Loucy (cell line): ENCODE results near the gene MYH14.

ENCODE experiments used
- H2AFZ ChIP-seq: fragments of 200-600 bp; sonication (generic); 2 replicates; pipeline ENCODE4 v1.6.0; 2016; ENCODE audit warnings: antibody characterized with exemption, mild to moderate bottlenecking, low read length, moderate library complexity
- H3F3A ChIP-seq: fragments of 200-600 bp; 2 replicates; pipeline ENCODE4 v1.6.0; 2016; ENCODE audit warnings: antibody characterized with exemption, low read depth, mild to moderate bottlenecking
- H3K27me3 ChIP-seq: fragments of 200-600 bp; sonication (generic); 2 replicates; pipeline ENCODE4 v1.6.1; 2014; ENCODE audit warnings: low read length, mild to moderate bottlenecking; ENCODE audit not compliant: insufficient read depth, poor library complexity, severe bottlenecking
- H3K36me3 ChIP-seq: fragments of 200-600 bp; sonication (generic); 2 replicates; pipeline ENCODE4 v1.6.1; 2016; ENCODE audit warnings: low read length; ENCODE audit not compliant: insufficient read depth
- H3K4me1 ChIP-seq: fragments of 200-600 bp; sonication (generic); 2 replicates; pipeline ENCODE4 v1.5.1; 2014; ENCODE audit warnings: low read length, mild to moderate bottlenecking; ENCODE audit not compliant: insufficient read depth, poor library complexity, severe bottlenecking
- H3K4me2 ChIP-seq: fragments of 200-600 bp; sonication (generic); 2 replicates; pipeline ENCODE4 v1.6.0; 2014; ENCODE audit warnings: antibody characterized with exemption, low read length, low read depth, mild to moderate bottlenecking; ENCODE audit not compliant: poor library complexity, severe bottlenecking
- H3K4me3 ChIP-seq: fragments of 200-600 bp; sonication (generic); 2 replicates; pipeline ENCODE4 v1.5.1; 2014; ENCODE audit warnings: low read length, mild to moderate bottlenecking, mixed read lengths; ENCODE audit not compliant: poor library complexity, severe bottlenecking
- H3K79me2 ChIP-seq: fragments of 200-600 bp; sonication (generic); 2 replicates; pipeline ENCODE4 v1.6.1; 2014; ENCODE audit warnings: low read length; ENCODE audit not compliant: insufficient read depth
- H3K9ac ChIP-seq: fragments of 200-600 bp; sonication (generic); 2 replicates; pipeline ENCODE4 v1.6.0; 2014; ENCODE audit warnings: mild to moderate bottlenecking, low read depth, low read length, moderate library complexity; ENCODE audit not compliant: poor library complexity, severe bottlenecking
- H3K9me2 ChIP-seq: fragments of 200-600 bp; sonication (generic); replicated peaks from 2 replicates; pipeline ENCODE4 v1.6.1; 2016; ENCODE audit warnings: low read depth, low read length, mixed read lengths
- H3K9me3 ChIP-seq: fragments of 200-600 bp; sonication (generic); 2 replicates; pipeline ENCODE4 v1.6.1; 2014; ENCODE audit warnings: mild to moderate bottlenecking, antibody characterized with exemption, low read length, low read depth; ENCODE audit not compliant: insufficient read depth
- H4K20me1 ChIP-seq: fragments of 200-600 bp; sonication (generic); 2 replicates; pipeline ENCODE4 v1.6.0; 2014; ENCODE audit warnings: antibody characterized with exemption, low read length, mild to moderate bottlenecking; ENCODE audit not compliant: insufficient read depth, poor library complexity, severe bottlenecking
- CTCF ChIP-seq: fragments of 200-600 bp; sonication (generic); conservative IDR thresholded peaks from 2 replicates; pipeline ENCODE4 v1.5.1; 2014; ENCODE audit warnings: mild to moderate bottlenecking, antibody characterized with exemption, low read length
- EZH2phosphoT487 ChIP-seq: fragments of 200-600 bp; IDR thresholded peaks from 2 replicates; pipeline ENCODE4 v1.6.1; 2018; ENCODE audit warnings: antibody characterized with exemption, mild to moderate bottlenecking, moderate library complexity, borderline replicate concordance

MYH14 gene

DNA sequence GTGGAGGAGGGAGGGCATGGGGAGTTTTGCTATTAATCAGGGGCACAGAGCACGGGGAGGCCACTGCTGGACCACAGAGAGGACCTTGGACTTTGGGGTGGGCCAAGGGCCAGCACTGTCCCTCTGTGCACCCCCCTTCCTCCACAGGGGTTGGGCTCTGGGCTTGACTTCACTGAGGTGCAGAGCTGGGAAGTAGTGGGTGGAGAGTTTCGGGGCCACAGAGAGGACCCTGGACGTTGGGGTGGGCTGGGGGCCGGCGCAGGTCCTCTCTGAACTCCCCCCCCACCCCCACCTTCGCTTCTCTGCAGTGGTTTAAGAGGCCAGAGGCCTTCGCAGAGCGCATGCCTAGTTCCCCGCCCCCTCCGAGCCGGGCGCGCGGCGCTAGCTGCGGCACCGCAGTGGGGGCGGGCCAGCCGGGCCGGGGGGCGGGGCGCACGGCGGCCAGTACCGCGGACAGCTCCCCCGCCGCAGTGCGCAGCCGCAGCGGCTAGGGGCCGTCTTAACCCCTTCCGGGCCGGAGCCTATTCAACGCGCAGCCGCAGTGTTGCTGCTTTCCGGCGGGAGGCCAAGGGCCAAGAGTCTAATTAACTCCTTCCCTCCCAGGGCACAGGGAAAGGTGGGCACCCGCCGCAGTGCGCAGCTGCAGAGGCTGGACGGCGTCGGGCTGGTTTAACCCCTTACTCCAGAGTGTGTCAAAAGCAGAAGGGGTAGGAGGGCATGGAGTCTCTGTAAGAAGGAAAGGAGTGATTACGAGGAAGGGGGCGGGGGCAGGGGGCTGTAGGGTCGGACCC lies 122.1 kb downstream of the MYH14 start:
- Histone ChIP-seq H3K4me2 (no peak overlapping the region), H3K36me3 (no peaks in the 10 kb centered on the region), H3K4me3 (no peak overlapping the region), H3K9ac (no peak overlapping the region), H2AFZ (no peak overlapping the region), H4K20me1 (no peaks in the 10 kb centered on the region), H3K9me3 (no peaks in the 10 kb centered on the region), H3K9me2 (no peaks in the 10 kb centered on the region), H3K79me2 (no peaks in the 10 kb centered on the region), H3K4me1 (no peaks in the 10 kb centered on the region), H3K27me3 (no peaks in the 10 kb centered on the region), H3F3A (no peaks in the 10 kb centered on the region)
- no peak for TF ChIP-seq CTCF
- no peak for TF ChIP-seq EZH2phosphoT487

GRCh38 chr19:50326101-50326664 lies 122.8 kb downstream of the MYH14 start:
- H3K9me3 ChIP-seq, result no peaks in the 10 kb centered on the region
- H3K9me2 ChIP-seq, result no peaks in the 10 kb centered on the region
- H3F3A ChIP-seq, result no peaks in the 10 kb centered on the region
- H3K4me3 ChIP-seq, result no peak overlapping the region
- H3K9ac ChIP-seq, result no peak overlapping the region
- H3K79me2 ChIP-seq, result no peaks in the 10 kb centered on the region
- no peaks in the 10 kb centered on the region for H3K36me3 ChIP-seq
- H2AFZ ChIP-seq, result no peak overlapping the region
- TF ChIP-seq EZH2phosphoT487, result no peak
- no peak for TF ChIP-seq CTCF
- no peaks in the 10 kb centered on the region for H4K20me1 ChIP-seq
- H3K4me2 ChIP-seq, result no peak overlapping the region
- no peaks in the 10 kb centered on the region for H3K4me1 ChIP-seq
- H3K27me3 ChIP-seq, result no peaks in the 10 kb centered on the region

GRCh38 chr19:50327013-50327412 lies 123.6 kb downstream of the MYH14 start:
- Histone ChIP-seq H3K4me2 (no peak overlapping the region), H3K79me2 (no peaks in the 10 kb centered on the region), H2AFZ (no peak overlapping the region), H3K9me3 (no peaks in the 10 kb centered on the region), H3K36me3 (no peaks in the 10 kb centered on the region), H3K27me3 (no peaks in the 10 kb centered on the region), H3K9me2 (no peaks in the 10 kb centered on the region), H4K20me1 (no peaks in the 10 kb centered on the region), H3K9ac (no peak overlapping the region), H3K4me3 (no peak overlapping the region), H3K4me1 (no peaks in the 10 kb centered on the region), H3F3A (no peaks in the 10 kb centered on the region)
- TF ChIP-seq CTCF (no peak), EZH2phosphoT487 (no peak)
